ENCODE data around the gene SMIM22. TPM values are rescaled to one million over a fixed set of nuclear protein-coding genes. Genes with fewer than 3 reads are reported as not detected.

SMIM22 gene
- polyA plus RNA-seq, 2 of the 4 experiments (the other 2 are of a cell fraction): not detected

DNA sequence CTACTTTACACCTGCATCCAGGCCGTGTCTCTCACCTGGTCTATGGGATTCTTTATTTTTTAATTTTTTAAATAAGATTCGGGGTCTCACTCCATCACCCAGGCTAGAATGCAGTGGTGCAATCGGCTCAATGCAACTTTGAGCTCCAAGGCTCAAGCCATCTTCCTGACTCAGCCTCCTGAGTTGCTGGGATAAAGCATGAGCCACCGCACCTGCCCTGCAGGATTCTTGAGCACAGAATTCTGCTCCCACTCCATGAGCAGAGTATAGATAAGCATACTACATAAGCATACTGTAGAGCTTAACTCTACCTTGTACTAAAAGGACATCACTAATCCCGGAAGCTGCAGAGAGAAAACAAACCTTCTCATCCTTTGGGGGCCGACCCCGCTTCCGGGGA, 36.4 kb downstream of the SMIM22 start:
- no peaks in the 10 kb centered on the region for H3K4me1 ChIP-seq
- DNase-seq (ENCODE audit: low read depth in 1 of 2, low spot score in 1 of 2) (no peak), FAIRE-seq (no peak), ATAC-seq (no peak)
- no peak overlapping the region for H3K4me3 ChIP-seq
- ChIA-PET POLR2A (no interaction called here), CTCF (interaction anchor here (1.1 to 1.2 kb wide), 3 partner anchors 15 to 124 kb away, joined by 3 read pairs; partner anchors contain the start of genes GLYR1 and UBN1)
- WGBS (ENCODE audit: missing lambda C conversion rate): 94% methylated on average over 8 of the region's 8 CpGs
- no peaks in the 10 kb centered on the region for H3K9me3 ChIP-seq
- no peak for TF ChIP-seq NFE2L2 (conservative IDR thresholded peaks at IDR 0.05; ENCODE audit: low read length)
- no peak overlapping the region for H3K27ac ChIP-seq
- no peak overlapping the region for H3K4me2 ChIP-seq

DNA sequence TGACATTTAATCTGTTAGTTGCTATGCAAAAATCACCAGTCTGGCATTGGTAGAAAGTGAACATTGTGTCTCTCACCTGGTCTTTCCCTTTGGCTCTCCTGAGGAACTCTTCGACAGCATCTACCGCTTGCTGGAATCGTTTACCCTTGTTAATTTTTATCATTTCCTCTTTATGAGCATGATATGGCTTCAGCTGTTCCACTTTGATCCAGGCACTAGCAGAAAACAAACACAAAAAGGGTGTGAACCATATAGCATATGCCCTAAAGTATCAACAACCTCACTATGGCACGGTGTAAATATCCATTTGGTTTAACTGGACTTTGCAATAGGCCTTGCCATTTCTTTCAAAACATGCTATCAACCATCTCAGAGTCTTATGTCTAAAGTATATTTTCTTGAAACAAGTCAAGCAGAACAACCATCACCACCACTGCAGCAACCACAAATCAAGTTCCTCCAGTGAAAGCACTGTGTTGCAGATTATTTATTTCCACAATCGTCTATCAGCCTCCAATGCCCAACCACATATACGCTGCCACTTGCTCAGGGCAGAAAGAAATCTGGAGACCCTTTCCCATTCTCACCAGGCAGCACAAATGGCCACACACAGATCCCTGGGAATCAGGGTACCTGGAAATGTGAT, 37.7 kb downstream of the SMIM22 start:
- TF ChIP-seq HEYL (CRISPR knock-in tag; IDR thresholded peaks at IDR 0.05) (no peak), EP300 (IDR thresholded peaks at IDR 0.05) (no peak), RARB (CRISPR knock-in tag; IDR thresholded peaks at IDR 0.05) (no peak), HOXB5 (CRISPR knock-in tag; IDR thresholded peaks at IDR 0.05) (no peak), RFX5 (IDR thresholded peaks at IDR 0.05) (no peak), CBX8 (IDR thresholded peaks at IDR 0.05) (no peak), MAFK (IDR thresholded peaks at IDR 0.05; ENCODE audit: partially characterized antibody) (no peak), POLR2A (IDR thresholded peaks at IDR 0.05; ENCODE audit: low read length) (no peak), ZSCAN20 (CRISPR knock-in tag; IDR thresholded peaks at IDR 0.05) (no peak), FOXS1 (CRISPR knock-in tag; IDR thresholded peaks at IDR 0.05) (no peak), FOSL2 (IDR thresholded peaks at IDR 0.05) (no peak), FOSL2 (CRISPR knock-in tag; IDR thresholded peaks at IDR 0.05) (no peak)
- TF ChIP-seq, protein P1, sequence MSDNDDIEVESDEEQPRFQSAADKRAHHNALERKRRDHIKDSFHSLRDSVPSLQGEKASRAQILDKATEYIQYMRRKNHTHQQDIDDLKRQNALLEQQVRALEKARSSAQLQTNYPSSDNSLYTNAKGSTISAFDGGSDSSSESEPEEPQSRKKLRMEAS (IDR thresholded peaks at IDR 0.05): no peak
- TF ChIP-seq, protein P2, sequence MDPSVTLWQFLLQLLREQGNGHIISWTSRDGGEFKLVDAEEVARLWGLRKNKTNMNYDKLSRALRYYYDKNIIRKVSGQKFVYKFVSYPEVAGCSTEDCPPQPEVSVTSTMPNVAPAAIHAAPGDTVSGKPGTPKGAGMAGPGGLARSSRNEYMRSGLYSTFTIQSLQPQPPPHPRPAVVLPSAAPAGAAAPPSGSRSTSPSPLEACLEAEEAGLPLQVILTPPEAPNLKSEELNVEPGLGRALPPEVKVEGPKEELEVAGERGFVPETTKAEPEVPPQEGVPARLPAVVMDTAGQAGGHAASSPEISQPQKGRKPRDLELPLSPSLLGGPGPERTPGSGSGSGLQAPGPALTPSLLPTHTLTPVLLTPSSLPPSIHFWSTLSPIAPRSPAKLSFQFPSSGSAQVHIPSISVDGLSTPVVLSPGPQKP (IDR thresholded peaks at IDR 0.05; ENCODE audit: low read depth, low read length): no peak
- TF ChIP-seq, protein P3, sequence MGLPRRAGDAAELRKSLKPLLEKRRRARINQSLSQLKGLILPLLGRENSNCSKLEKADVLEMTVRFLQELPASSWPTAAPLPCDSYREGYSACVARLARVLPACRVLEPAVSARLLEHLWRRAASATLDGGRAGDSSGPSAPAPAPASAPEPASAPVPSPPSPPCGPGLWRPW (IDR thresholded peaks at IDR 0.05): no peak
- H3K4me3 ChIP-seq: no peak overlapping the region
- no peak overlapping the region for H3K4me2 ChIP-seq
- no peak for DNase-seq (ENCODE audit: low read depth in 1 of 2, low spot score in 1 of 2)
- ChIA-PET CTCF (no interaction called here), POLR2A (no interaction called here)
- 95% methylated on average over 6 of the region's 6 CpGs for WGBS (ENCODE audit: missing lambda C conversion rate)
- no peaks in the 10 kb centered on the region for H3K9me3 ChIP-seq
- no peak for FAIRE-seq
- H3K4me1 ChIP-seq: no peaks in the 10 kb centered on the region
- no peak overlapping the region for H3K27ac ChIP-seq
- no peak for ATAC-seq

DNA sequence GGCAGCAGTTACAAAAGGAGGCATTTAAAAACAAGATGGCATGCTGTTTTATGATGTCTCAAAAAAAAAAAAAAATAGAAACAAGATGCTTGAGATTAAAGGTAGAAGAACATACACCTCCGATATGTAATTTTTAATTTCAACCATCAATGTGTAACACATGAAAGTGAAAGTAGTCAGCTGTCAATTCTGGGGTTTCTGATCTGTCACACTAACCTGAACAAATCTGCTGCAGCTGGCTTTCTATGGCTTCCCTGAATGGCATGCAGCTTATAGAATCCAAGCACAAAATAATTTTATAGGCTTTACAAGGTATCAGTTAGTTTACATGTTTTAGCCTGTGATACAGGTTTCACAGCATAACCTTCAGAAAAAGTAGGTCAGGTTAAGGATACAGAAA, 38.4 kb downstream of the SMIM22 start:
- Histone ChIP-seq H3K9me3 (no peaks in the 10 kb centered on the region), H3K4me1 (no peaks in the 10 kb centered on the region), H3K4me3 (no peak overlapping the region), H3K27ac (no peak overlapping the region), H3K4me2 (no peak overlapping the region)
- TF ChIP-seq CEBPB (IDR thresholded peaks at IDR 0.05): no peak
- TF ChIP-seq HOXB5 (CRISPR knock-in tag; IDR thresholded peaks at IDR 0.05): no peak
- no peak for TF ChIP-seq ZSCAN20 (CRISPR knock-in tag; IDR thresholded peaks at IDR 0.05)
- no peak for TF ChIP-seq MYC (IDR thresholded peaks at IDR 0.05; ENCODE audit: borderline replicate concordance, low read length)
- TF ChIP-seq HEYL (CRISPR knock-in tag; IDR thresholded peaks at IDR 0.05): no peak
- TF ChIP-seq CBX8 (IDR thresholded peaks at IDR 0.05): no peak
- no peak for TF ChIP-seq NR3C1 (IDR thresholded peaks at IDR 0.05)
- TF ChIP-seq POLR2AphosphoS2 (conservative IDR thresholded peaks at IDR 0.05; ENCODE audit: low read length): no peak
- TF ChIP-seq EHF (CRISPR knock-in tag; IDR thresholded peaks at IDR 0.05): no peak
- no peak for TF ChIP-seq SREBF2 (IDR thresholded peaks at IDR 0.05)
- TF ChIP-seq ZNF302 (CRISPR knock-in tag; IDR thresholded peaks at IDR 0.05): no peak
- TF ChIP-seq, protein P4, sequence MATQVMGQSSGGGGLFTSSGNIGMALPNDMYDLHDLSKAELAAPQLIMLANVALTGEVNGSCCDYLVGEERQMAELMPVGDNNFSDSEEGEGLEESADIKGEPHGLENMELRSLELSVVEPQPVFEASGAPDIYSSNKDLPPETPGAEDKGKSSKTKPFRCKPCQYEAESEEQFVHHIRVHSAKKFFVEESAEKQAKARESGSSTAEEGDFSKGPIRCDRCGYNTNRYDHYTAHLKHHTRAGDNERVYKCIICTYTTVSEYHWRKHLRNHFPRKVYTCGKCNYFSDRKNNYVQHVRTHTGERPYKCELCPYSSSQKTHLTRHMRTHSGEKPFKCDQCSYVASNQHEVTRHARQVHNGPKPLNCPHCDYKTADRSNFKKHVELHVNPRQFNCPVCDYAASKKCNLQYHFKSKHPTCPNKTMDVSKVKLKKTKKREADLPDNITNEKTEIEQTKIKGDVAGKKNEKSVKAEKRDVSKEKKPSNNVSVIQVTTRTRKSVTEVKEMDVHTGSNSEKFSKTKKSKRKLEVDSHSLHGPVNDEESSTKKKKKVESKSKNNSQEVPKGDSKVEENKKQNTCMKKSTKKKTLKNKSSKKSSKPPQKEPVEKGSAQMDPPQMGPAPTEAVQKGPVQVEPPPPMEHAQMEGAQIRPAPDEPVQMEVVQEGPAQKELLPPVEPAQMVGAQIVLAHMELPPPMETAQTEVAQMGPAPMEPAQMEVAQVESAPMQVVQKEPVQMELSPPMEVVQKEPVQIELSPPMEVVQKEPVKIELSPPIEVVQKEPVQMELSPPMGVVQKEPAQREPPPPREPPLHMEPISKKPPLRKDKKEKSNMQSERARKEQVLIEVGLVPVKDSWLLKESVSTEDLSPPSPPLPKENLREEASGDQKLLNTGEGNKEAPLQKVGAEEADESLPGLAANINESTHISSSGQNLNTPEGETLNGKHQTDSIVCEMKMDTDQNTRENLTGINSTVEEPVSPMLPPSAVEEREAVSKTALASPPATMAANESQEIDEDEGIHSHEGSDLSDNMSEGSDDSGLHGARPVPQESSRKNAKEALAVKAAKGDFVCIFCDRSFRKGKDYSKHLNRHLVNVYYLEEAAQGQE (IDR thresholded peaks at IDR 0.05): no peak
- FAIRE-seq: no peak
- POLR2A ChIA-PET: no interaction called here
- ATAC-seq: no peak
- CTCF ChIA-PET: no interaction called here
- 97% methylated on average over 1 of the region's 1 CpG for WGBS (ENCODE audit: missing lambda C conversion rate)
- no peak for DNase-seq (ENCODE audit: low read depth in 1 of 2, low spot score in 1 of 2)
